Measurements from ENCODE around the gene CHCHD3.
"Not testable (repeated sequence)": the region's sequence is repeated elsewhere in the genome, so short reads cannot be mapped to it uniquely, and the experiment has no call there.

Gene CHCHD3

GRCh38 chr7:132999845-133000244 is 82.0 kb downstream of the CHCHD3 start:
- DNase-seq, result no peak

GRCh38 chr7:132998763-132999162 is 83.1 kb downstream of the CHCHD3 start:
- DNase-seq, result no peak

DNA sequence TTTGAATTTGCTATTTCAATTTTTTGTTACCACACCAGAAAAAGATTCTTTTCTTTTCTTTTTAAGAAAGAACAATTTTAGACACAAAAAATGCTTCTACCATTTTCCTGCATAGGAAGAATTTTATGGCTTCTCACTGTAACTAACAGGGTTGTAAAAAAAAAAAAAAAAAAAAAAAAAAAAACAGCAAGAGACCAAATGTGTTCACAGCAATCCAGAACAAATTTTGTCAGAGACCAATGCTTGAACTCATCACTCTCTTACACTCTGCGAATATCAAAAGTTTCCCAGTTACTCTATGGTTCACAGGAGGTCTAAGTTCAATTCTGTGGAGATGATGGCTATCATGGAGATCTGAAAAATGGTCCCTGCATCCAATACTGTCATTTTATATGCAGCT is 84.4 kb downstream of the CHCHD3 start:
- no peak for DNase-seq

GRCh38 chr7:132996581-132997242 is 85.2 kb downstream of the CHCHD3 start:
- peak in 1 of 3 experiments; percentile 76 for DNase-seq

GRCh38 chr7:132993377-132994013 is 88.4 kb downstream of the CHCHD3 start:
- DNase-seq, result no peak

DNA sequence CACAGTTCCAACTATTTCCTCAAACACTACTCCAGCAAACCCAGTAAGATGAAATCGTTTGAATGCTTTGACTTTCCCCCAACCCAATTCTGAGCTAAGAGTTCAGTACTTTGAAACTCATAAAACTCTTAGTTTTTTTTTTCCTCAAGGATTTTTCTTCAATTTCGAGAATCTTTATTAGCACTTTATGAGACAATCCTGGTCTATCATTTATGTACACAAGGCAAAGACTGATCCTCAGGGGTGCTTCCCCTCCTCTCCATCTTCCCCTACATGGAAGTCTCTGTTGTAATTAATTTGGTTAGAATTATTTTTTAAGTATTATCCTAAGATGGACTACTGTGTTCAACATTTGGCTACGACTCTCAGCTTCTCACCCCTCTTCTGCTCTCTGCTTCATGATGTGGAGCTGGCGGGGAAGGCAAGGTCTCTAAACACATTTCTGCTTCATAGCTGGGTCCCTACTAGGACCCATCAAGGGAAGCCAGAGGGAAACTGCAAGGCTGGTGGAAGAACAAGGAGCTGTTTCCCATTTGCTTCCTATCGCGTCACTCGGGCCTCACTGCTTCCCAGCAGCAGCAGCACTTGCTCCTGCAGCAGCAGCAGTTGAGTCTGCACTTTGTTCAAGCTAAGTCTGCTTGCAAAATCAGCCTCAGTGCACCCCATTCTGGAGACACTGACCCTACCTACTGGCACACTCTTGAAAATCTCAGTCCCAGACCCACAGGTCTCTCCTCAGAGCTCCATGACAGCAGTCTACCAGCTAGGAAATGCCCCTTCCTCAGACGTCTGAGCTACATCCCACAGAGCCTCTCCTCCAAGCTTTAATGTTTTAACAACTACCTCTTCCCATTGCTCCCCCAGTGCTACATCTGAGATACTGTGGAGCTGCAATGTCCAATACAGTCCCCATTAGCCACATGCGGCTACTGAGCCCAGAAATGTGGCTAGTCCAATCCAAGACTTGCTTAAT is 90.0 kb downstream of the CHCHD3 start:
- DNase-seq, result no peak

DNA sequence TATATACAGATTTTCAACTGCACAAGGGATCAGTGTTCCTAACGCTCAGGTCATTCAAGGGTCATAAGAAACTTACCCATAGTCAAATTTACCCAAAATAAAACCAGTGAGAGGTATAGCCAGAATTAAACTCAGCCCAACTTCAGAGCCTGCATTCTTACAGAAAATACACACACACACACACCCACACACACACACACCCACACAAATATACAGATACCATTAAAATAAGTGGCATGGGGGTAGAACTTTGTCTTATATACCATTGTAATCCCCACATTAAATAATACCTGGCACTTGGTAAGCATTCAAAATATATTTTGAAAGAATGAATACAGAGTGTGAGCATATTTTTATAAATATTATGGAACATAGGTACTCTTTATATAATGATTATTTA is 93.8 kb downstream of the CHCHD3 start:
- DNase-seq, result no peak

DNA sequence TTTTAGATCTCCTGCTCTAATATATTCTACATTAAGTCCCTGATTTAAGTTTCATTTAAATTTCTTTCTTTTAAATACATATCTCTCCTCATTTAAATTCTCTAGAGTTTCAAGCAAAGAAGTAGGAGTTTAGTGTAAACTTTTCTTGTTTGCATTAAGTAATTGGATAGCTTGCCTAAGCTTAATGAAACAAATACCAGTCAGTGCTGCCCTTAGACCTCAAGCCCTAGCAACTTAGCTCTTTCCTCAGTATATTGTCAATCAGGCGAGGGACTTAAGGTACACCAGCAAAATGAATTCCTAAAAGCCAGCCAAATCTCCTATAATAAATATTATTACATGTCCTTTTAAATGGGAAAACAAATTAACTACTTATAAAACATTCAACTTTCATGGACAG is 101.5 kb downstream of the CHCHD3 start:
- DNase-seq, result no peak

DNA sequence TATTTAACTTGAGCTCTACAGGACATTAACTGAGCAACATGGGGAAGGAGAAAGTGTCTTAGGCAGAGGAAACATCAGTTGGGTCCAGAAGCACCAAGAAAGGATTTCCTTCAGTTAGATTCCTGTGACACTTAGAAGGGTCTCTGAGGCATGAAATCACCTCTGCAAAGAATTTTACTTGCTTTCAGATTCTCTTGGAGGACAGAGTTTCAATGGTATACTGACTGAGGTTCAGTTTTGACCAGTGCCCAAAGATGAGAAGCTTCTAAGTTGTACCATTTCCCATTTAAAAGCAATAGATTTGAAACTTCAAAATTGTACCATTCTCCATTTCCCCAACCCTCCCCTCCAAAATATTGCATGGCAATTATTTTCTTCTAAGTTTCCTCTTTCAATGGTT is 102.4 kb downstream of the CHCHD3 start:
- DNase-seq, result no peak

DNA sequence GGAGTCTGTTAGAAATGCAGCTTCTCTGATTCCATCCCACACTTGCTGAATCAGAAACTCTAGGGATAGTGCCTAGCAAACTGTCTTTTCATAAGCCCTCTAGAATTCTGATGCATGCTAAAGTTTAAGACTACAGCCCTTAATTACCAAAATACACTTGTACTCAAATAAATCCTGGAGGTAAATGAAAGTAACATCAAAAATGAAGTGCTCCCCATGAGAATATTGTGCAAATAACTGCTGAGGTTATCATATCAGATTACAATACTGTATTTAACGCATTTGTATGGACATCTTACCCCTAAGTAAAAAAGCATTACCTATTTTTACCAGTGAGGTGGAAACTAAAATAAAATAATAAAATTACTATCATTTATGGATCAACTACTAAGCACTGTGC is 104.7 kb downstream of the CHCHD3 start:
- peak in 2 of 3 experiments; percentile 15 to 55 for DNase-seq

GRCh38 chr7:132972745-132973144 is 109.1 kb downstream of the CHCHD3 start:
- DNase-seq, result no peak

- no peak for DNase-seq
Observed at GRCh38 chr7:132970257-132970656, 111.6 kb downstream of the CHCHD3 start.

DNA sequence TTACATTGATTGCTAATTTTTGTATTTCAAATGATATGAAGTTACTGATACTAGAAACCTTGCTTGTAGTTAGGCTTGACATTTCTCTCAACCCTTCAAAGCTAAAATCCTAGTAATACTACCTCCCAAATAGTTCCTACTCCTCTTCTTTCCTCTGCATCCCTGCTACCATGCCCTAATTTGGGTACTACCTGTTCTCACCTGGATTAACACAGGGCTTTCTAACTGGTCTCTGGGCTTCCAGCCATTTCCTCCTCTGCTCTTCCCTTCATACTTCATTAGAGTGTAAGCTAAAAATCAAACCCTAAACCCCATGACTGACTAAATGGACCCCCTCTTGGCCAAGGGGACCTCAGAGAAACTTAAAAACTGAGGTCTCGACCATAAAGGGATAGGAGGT is 112.4 kb downstream of the CHCHD3 start:
- no peak for DNase-seq

- DNase-seq, result not testable (repeated sequence)
Observed at GRCh38 chr7:132967470-132967848, 114.4 kb downstream of the CHCHD3 start.

DNA sequence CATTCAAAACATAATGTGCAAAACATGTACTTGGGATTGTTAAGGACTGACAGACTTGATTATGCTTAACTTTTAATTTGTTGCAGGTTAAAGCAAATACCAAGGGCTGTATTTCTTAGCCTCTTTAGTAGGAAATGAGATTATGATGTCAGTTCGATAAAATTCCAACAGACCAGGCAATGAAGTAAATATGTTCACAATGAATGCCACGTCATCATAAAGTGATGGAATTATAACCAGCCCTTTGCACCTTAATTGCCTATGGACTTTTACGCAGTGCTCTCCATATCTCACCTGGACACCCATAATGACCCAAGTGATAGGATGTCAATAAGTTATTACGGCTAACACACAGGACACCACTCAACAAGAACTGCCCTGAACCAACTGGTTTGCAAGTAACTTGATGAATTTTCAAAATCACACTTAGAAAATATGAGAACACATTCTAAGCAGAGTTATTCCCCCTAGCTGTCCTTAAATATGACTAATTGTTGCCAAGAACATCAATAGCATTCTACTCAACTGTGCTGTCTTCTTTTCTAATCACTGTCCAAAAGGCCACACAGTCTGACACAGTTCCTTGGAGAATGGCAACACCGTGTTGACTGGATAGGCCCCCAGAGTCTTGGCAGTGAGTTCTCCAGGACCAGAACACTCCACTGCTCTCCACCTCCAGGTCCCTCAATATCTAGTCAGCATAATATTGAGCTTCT is 115.0 kb downstream of the CHCHD3 start:
- no peak for DNase-seq

DNA sequence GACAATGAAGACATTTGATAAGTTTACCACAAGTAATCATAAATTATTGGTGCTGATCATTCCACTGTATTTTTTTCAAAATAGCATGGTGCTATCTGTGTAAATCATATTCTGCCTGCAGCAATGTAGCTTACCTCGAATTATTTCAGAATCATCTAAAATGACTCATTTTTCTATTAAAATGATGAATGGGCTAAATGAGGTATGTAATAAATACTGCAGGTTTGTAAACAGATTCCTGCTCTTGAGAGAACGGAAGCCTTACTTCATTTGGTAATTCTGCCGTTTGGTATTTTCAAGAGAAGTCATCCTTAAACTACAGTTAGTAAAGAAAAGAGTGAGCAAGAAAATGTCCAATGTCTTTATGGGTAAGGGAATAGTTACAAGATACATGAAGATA is 115.9 kb downstream of the CHCHD3 start:
- no peak for DNase-seq

DNA sequence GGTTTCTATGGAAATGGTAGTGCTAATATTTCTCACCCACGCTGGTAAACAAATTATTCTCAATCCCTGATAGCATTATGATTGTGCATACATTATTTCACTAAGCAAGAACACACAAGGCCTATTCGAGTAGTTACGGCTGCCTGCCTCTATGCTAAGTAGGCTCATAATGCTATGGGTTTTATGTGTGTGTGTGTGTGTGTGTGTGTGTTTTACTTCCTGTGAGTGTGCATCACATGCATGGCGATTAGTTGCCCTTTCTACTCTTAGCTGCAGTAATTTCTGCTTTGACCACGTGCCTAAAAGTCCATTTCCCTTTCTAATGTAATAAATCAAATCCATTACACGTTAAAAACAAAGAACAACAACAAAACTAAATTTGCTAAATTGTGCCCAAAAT is 117.0 kb downstream of the CHCHD3 start:
- no peak for DNase-seq

DNA sequence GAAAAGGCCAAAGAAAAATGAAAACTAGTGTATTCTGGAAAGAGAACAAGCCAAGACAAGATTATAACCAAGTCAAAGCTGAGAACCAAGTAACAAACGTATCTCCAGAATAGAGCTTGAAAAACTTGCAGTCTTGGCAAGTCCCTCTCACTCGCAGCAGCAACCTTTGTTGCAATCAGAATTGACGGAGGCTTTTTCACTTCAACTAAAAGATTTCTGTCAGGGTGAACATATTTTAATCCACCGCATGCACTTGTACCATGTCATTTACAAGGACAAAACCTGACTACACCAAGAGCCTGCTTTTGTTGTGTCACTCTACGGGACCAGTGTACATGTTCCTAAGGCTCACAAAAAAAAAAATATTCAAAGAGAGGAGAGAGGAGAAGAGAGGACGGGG is 122.0 kb downstream of the CHCHD3 start:
- no peak for DNase-seq

- no peak for DNase-seq
Observed at GRCh38 chr7:132956556-132956955, 125.3 kb downstream of the CHCHD3 start.

- DNase-seq, result no peak
Observed at GRCh38 chr7:132953468-132953867, 128.4 kb downstream of the CHCHD3 start.

DNA sequence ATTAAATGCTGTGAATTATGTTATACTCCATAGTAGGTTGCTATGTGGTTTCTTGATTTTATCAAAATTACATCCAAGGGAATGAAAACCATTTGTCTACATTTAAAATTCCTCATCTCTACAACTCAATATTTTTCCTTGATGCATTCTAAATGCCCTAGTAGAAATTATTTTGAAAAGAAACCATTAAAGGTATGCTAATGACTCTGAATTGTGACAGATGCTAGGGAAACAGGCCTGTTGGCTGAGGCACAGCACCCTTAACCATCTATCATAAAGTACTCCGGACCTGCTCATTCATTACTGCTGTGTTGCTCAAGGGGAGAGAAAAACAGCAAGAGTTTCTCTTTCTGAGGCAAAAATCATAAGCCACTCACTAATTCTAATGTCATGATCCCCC is 131.2 kb downstream of the CHCHD3 start:
- DNase-seq, result no peak

DNA sequence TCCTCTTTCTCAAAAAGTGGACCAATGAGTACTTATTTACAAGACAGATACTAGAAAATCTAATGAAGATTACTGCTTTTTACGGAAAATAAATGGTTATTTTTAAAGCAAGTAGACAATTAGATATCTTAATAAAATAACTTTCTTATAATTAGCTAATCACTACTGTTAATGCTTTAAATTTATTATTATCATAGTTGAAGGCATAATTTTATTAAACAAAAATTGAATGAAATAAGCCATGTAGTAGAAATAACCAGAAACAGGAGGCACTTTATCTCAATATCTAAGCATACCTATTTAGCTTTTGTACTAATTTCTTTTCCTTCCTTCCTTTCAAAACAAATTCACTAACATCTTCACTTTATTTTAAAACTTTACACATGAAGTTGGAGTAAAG is 134.9 kb downstream of the CHCHD3 start:
- DNase-seq, result no peak

GRCh38 chr7:132944774-132945173 is 137.1 kb downstream of the CHCHD3 start:
- no peak for DNase-seq

Measured in NCI-H1417 (cell line).